Effector memory CD4-positive, alpha-beta T cell (primary cell): ENCODE data around the gene FBXO46.

Experiments used
- DNase-seq, 3 donors: peaks; one replicate each; pipeline ENCODE4 v3.0.0-alpha.2; 2020
- H3K27ac ChIP-seq: 2 replicates; pipeline ENCODE4 v1.7.0; 2013; ENCODE audit warnings: mild to moderate bottlenecking, low read length, moderate library complexity; ENCODE audit not compliant: insufficient read depth, poor library complexity, severe bottlenecking
- H3K27me3 ChIP-seq: replicated peaks from 2 replicates; pipeline ENCODE4 v1.7.0; 2013; ENCODE audit warnings: mild to moderate bottlenecking, low read length; ENCODE audit not compliant: insufficient read depth, control insufficient read depth, poor library complexity, severe bottlenecking
- H3K36me3 ChIP-seq: 2 replicates; pipeline ENCODE4 v1.7.0; 2013; ENCODE audit warnings: mild to moderate bottlenecking, low read length, moderate library complexity; ENCODE audit not compliant: control insufficient read depth, insufficient read depth
- H3K4me1 ChIP-seq: 2 replicates; pipeline ENCODE4 v1.7.0; 2013; ENCODE audit warnings: low read length, mild to moderate bottlenecking; ENCODE audit not compliant: control insufficient read depth, insufficient read depth, poor library complexity, severe bottlenecking
- H3K4me3 ChIP-seq: 2 replicates; pipeline ENCODE4 v1.7.0; 2013; ENCODE audit warnings: low read length, low read depth, mild to moderate bottlenecking; ENCODE audit not compliant: insufficient read depth, poor library complexity, severe bottlenecking
- H3K9me3 ChIP-seq: 2 replicates; pipeline ENCODE4 v1.7.0; 2013; ENCODE audit warnings: mild to moderate bottlenecking, low read length, moderate library complexity; ENCODE audit not compliant: control insufficient read depth

The FBXO46 gene

DNA sequence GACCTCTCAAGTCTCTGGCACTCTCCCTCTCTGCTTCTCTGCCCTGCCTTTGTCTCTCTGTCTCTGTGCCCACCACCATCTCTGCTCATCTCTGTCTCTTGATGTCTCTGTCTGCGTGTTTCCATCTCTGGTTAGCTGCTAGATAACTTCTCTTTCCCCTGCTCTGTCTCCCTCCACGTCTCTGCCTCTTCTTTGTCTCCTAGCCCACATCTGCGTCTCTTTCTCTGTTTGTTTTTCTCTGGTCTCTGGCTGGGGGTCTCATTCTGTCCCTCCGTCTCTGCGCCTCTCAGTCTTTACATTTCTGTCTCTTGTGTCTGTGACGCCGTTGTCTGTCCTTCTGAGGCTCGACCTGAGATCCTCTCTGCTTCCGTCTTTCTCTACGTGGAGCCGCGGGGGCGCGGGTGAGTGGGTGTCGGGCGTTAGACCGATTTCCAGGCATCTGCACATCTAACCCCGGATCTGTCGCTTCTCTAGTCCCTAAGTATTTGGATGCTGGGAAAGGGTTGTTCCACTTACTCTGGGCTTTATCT is 62.3 kb downstream of the FBXO46 start:
- no peak overlapping the region for H3K27ac ChIP-seq
- peak overlapping the region; percentile 56 for H3K4me3 ChIP-seq
- peaks cover 26% of the 10 kb centered on the region for H3K4me1 ChIP-seq
- no peaks in the 10 kb centered on the region for H3K9me3 ChIP-seq
- peaks cover 25% of the 10 kb centered on the region for H3K27me3 ChIP-seq
- no peaks in the 10 kb centered on the region for H3K36me3 ChIP-seq
- peak in 1 of 3 donors; percentile 15 for DNase-seq

DNA sequence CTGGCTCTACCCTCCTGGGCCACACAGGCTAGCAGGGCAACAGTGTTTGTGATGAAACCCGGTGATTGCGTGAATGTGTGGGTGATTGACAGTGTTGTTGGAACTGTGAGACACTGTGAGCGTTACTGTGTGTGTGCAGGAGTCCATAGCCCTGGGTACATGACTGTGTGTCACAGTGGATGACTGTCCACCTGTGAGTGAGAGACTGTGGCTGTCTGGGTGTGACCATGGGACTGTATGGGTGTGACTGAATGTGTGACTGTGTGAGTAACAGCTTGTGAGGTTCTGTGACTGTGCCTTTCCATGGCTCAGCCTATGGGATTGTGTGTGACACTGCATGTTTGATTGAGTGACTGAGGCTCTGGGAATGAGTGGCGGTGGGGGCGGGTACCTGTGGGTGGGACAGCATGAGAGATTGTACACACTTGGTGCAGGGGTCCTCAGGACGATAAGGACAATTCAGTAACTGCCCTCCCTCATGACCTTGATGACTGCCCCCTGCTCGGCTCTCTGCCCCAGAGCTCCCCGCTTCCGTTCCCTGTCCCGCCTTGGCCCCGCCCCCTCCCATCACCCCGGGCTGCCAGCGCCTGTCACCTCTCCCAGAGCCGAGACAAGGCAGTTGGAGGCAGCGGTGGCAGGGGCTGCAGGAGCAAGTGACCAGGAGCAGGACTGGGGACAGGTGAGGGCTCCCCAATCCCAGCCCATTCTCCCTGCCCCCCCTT is 62.9 kb downstream of the FBXO46 start, which contains the start of gene GIPR:
Gene GIPR, plus strand, starts transcription at position 602 of the 722 bp plus-strand sequence. CDS start 1,300 bp downstream, outside the sequence.
- DNase-seq: peak; percentile 24 to 45 (median 25)
- Histone ChIP-seq H3K9me3 (no peaks in the 10 kb centered on the region), H3K36me3 (no peaks in the 10 kb centered on the region), H3K4me1 (peaks cover 26% of the 10 kb centered on the region), H3K27me3 (peaks cover 25% of the 10 kb centered on the region), H3K4me3 (peak within 1 kb of the TSS; percentile 56), H3K27ac (no peak within 1 kb of the TSS)

DNA sequence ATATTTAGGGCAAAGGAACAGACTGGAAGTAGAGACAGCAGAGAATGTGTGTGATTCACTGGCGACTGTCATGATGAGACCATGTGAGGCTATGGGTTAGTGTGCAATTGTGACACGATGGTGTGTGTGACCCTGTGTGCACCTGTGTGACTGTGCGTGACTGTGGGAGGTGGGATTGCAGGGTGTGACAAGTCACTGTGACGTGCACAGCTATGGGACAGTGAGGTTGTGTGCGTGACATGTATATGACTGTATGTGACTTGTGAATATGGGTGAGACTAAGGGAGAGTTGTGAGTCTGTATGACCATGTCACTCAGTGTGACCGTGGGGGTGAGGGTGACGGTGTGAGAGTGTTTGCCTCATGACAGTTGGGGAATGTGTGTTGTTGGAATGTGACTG is 66.1 kb downstream of the FBXO46 start:
- no peak overlapping the region for H3K4me3 ChIP-seq

DNA sequence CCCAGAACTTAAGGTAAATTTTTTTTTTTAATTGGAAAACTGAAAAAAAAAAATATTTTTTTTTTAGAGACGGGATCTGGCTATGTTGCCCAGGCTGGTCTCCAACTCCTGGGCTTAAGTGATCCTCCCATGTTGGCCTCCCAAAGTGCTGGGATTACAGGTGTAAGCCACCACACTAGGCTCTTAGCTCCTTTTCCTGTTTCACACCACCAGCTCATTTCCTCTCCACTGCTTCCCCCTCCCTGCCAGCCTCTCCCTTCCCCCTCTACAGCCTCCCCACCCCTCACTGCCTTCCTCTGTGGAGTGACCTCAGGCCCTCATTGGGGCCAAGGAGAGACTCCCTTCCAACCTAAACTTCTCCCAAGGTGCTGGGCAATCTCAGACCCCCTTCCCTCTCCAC is 66.9 kb downstream of the FBXO46 start:
- Histone ChIP-seq H3K4me1 (peaks cover 12% of the 10 kb centered on the region), H3K36me3 (no peaks in the 10 kb centered on the region), H3K9me3 (no peaks in the 10 kb centered on the region), H3K27me3 (peaks cover 3% of the 10 kb centered on the region), H3K27ac (no peak overlapping the region), H3K4me3 (no peak overlapping the region)
- DNase-seq: no peak

More for the DNA sequence above, 66.1 kb downstream of the FBXO46 start:
- Histone ChIP-seq H3K4me1 (peaks cover 20% of the 10 kb centered on the region), H3K9me3 (no peaks in the 10 kb centered on the region), H3K27ac (no peak overlapping the region), H3K36me3 (no peaks in the 10 kb centered on the region), H3K27me3 (peaks cover 9% of the 10 kb centered on the region)
- no peak for DNase-seq

DNA sequence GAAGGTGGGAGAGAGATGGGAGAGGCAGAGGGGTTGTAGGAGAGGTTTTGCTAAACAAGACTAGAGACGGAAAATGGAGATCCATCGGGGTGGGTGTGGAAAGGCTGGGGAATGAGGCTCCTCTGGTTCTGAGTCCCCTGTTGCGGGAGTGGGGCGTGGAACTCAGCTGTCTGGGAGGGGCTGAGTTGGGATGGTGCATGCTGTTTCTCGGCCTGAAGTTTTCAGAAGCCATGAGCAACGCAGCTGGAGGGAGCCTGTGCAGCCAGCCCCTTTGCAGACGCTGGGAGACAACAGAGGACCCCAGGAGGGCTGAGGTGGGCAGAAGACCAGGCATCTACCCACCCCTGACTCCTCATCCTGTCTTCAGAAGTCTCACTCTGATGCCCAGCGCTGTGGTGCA is 70.1 kb downstream of the FBXO46 start:
- no peaks in the 10 kb centered on the region for H3K4me1 ChIP-seq
- no peak overlapping the region for H3K27ac ChIP-seq
- H3K27me3 ChIP-seq: no peaks in the 10 kb centered on the region
- no peak for DNase-seq
- H3K4me3 ChIP-seq: no peak overlapping the region
- H3K36me3 ChIP-seq: no peaks in the 10 kb centered on the region
- no peaks in the 10 kb centered on the region for H3K9me3 ChIP-seq
